Dermis lymphatic vessel endothelial cell (primary cell): ENCODE measurements around the gene MAPK4. TPM values are rescaled to one million over a fixed set of nuclear protein-coding genes. Genes with fewer than 3 reads are reported as not detected.

Experiments
- total RNA-seq: library from RNA; depleted of rRNA; stranded (reverse); fragments of >200 nt; gene quantifications from 2 replicates; pipeline ENCODE4 v1.2.1, GENCODE V29; 2014

The MAPK4 gene
- total RNA-seq, result not detected in 2 replicates

GRCh38 chr18:50559752-50560680 lies at the start of gene MAPK4:
TSS of gene MAPK4 (plus strand) at chr18:50560087. CDS start at chr18:50663959, 103,872 bp downstream.

Other genes with a start within 250 kb of the MAPK4 start
- gene SKA1, start 185.0 kb upstream of the MAPK4 start, total RNA-seq, result 1.8 and 2.2 TPM in 2 replicates